H1 (cell line): ENCODE measurements around the gene CTNNBL1. TPM values are rescaled to one million over a fixed set of nuclear protein-coding genes. Genes with fewer than 3 reads are reported as not detected.

ENCODE experiments used
- CTCF ChIA-PET: fragments of 300-600 bp; sonication (Branson Sonifier 250); formaldehyde crosslinking; loops from one replicate; lab custom pipeline; 2021; ENCODE audit not compliant: partially characterized antibody; lab: Charles Lee
- POLR2A ChIA-PET: fragments of 300-600 bp; sonication (Branson Sonifier 250); formaldehyde crosslinking; loops from one replicate; lab custom pipeline; 2021; ENCODE audit warnings: inconsistent platforms; ENCODE audit not compliant: partially characterized antibody; lab: Charles Lee
- DNase-seq, 2 experiments: peaks; one replicate each; pipeline versions ENCODE4 v3.0.0 to v3.0.0-alpha.2; 2010 to 2022; ENCODE audit warnings: low spot score in 2 of 2, low read depth in 1 of 2, mixed read lengths in 1 of 2
- FAIRE-seq: peaks from 2 replicates; lab custom pipeline; 2011; peaks lifted over from hg19 to GRCh38; lab: Jason Lieb, UNC
- H2AFZ ChIP-seq: 2 replicates; pipeline ENCODE4 v1.8.1; 2012; ENCODE audit warnings: low read length, inconsistent platforms
- H2AK5ac ChIP-seq: 2 replicates; pipeline ENCODE4 v1.6.1; 2013; ENCODE audit warnings: low read depth, low read length
- H2BK120ac ChIP-seq: replicated peaks from 2 replicates; pipeline ENCODE3; 2013; ENCODE audit warnings: low read depth, low read length, inconsistent platforms
- H2BK12ac ChIP-seq: 2 replicates; pipeline ENCODE4 v1.6.1; 2013; ENCODE audit warnings: low read depth, low read length
- H2BK15ac ChIP-seq: 2 replicates; pipeline ENCODE4 v1.6.1; 2013; ENCODE audit warnings: low read length
- H2BK20ac ChIP-seq: 2 replicates; pipeline ENCODE4 v1.6.1; 2013; ENCODE audit warnings: low read length
- H2BK5ac ChIP-seq: 2 replicates; pipeline ENCODE4 v1.6.1; 2013; ENCODE audit warnings: low read depth, low read length
- H3K14ac ChIP-seq: 2 replicates; pipeline ENCODE4 v1.6.1; 2013; ENCODE audit warnings: inconsistent platforms; ENCODE audit not compliant: insufficient read length
- H3K18ac ChIP-seq: 2 replicates; pipeline ENCODE4 v1.6.1; 2013; ENCODE audit warnings: low read length; ENCODE audit errors: extremely low read depth
- H3K23ac ChIP-seq: 2 replicates; pipeline ENCODE4 v1.6.1; 2013; ENCODE audit warnings: inconsistent platforms; ENCODE audit not compliant: insufficient read length
- H3K23me2 ChIP-seq: 2 replicates; pipeline ENCODE4 v1.6.1; 2013; ENCODE audit warnings: low read depth, low read length
- H3K27ac ChIP-seq: 2 replicates; pipeline ENCODE4 v1.6.1; 2011; ENCODE audit warnings: low read depth, low read length, inconsistent platforms
- H3K27me3 ChIP-seq, 4 experiments: replicated peaks in 1 of 4; 1 replicate in 1 of 4; 2 replicates in 3 of 4; pipeline versions ENCODE4 v1.6.1 to v1.8.1; 2011 to 2013; ENCODE audit warnings: low read length in 3 of 4, mild to moderate bottlenecking in 3 of 4, inconsistent platforms in 2 of 4, mixed read lengths in 2 of 4, moderate library complexity in 1 of 4; ENCODE audit not compliant: control insufficient read depth in 3 of 4, insufficient read depth in 3 of 4; ENCODE audit errors: extremely low read depth in 1 of 4
- H3K36me3 ChIP-seq, 4 experiments: 2 replicates each; pipeline versions ENCODE4 v1.6.1 to v1.8.1; 2011 to 2013; ENCODE audit warnings: mild to moderate bottlenecking in 4 of 4, low read length in 3 of 4, moderate library complexity in 2 of 4, control low read depth in 1 of 4, inconsistent platforms in 1 of 4; ENCODE audit not compliant: insufficient read depth in 4 of 4, control insufficient read depth in 2 of 4
- H3K4ac ChIP-seq: replicated peaks from 2 replicates; pipeline ENCODE3; 2013; ENCODE audit warnings: low read length, low read depth, mixed read lengths, inconsistent platforms; ENCODE audit not compliant: insufficient read length
- H3K4me1 ChIP-seq, 4 experiments: replicated peaks in 1 of 4; 1 replicate in 1 of 4; 2 replicates in 3 of 4; pipeline versions ENCODE4 v1.6.1 to v1.8.1; 2011 to 2013; ENCODE audit warnings: low read length in 3 of 4, inconsistent platforms in 2 of 4, mixed read lengths in 1 of 4; ENCODE audit not compliant: insufficient read depth in 4 of 4, control insufficient read depth in 3 of 4
- H3K4me2 ChIP-seq, 2 experiments: 2 replicates each; pipeline versions ENCODE4 v1.6.1 to v1.8.1; 2011 to 2013; ENCODE audit warnings: low read depth in 2 of 2, low read length in 2 of 2, control low read depth in 1 of 2, inconsistent platforms in 1 of 2, mild to moderate bottlenecking in 1 of 2; ENCODE audit not compliant: insufficient read depth in 1 of 2
- H3K4me3 ChIP-seq, 4 experiments: fragments of 200-600, 300-600 bp in 1 of 4; sonication (generic), shearing (Covaris generic), sonication (Bioruptor Twin) in 1 of 4; 2 replicates each; pipeline versions ENCODE4 v1.5.1 to v1.8.1; 2011 to 2016; ENCODE audit warnings: low read length in 4 of 4, low read depth in 3 of 4, control low read depth in 2 of 4, inconsistent platforms in 2 of 4, mild to moderate bottlenecking in 2 of 4, mixed read lengths in 1 of 4, moderate library complexity in 1 of 4; ENCODE audit not compliant: insufficient read depth in 2 of 4; ENCODE audit errors: extremely low read depth in 1 of 4
- H3K56ac ChIP-seq: replicated peaks from 2 replicates; pipeline ENCODE3; 2013; ENCODE audit warnings: low read depth, mild to moderate bottlenecking, mixed read lengths, low read length, inconsistent platforms; ENCODE audit not compliant: insufficient read length
- H3K79me1 ChIP-seq: 2 replicates; pipeline ENCODE4 v1.6.1; 2013; ENCODE audit warnings: low read depth, low read length, control low read depth
- H3K79me2 ChIP-seq, 2 experiments: 2 replicates each; pipeline versions ENCODE4 v1.6.1 to v1.8.1; 2012 to 2013; ENCODE audit warnings: low read length in 2 of 2, mild to moderate bottlenecking in 2 of 2, inconsistent platforms in 1 of 2; ENCODE audit not compliant: insufficient read depth in 2 of 2, control insufficient read depth in 1 of 2
- H3K9ac ChIP-seq, 4 experiments: replicated peaks in 1 of 4; 1 replicate in 1 of 4; 2 replicates in 3 of 4; pipeline versions ENCODE4 v1.6.1 to v1.8.1; 2011 to 2013; ENCODE audit warnings: low read depth in 3 of 4, low read length in 3 of 4, control low read depth in 2 of 4, mild to moderate bottlenecking in 2 of 4, moderate library complexity in 2 of 4, inconsistent platforms in 1 of 4; ENCODE audit errors: extremely low read depth in 1 of 4
- H3K9me3 ChIP-seq, 2 experiments: 2 replicates each; pipeline versions ENCODE4 v1.6.1 to v1.8.1; 2012 to 2013; ENCODE audit warnings: mild to moderate bottlenecking in 2 of 2, moderate library complexity in 2 of 2, control low read depth in 1 of 2, inconsistent platforms in 1 of 2, low read depth in 1 of 2, low read length in 1 of 2, mixed read lengths in 1 of 2; ENCODE audit not compliant: insufficient read depth in 2 of 2
- H4K20me1 ChIP-seq, 2 experiments: replicated peaks in 1 of 2; 2 replicates each; pipeline versions ENCODE3 to v1.8.1; 2011 to 2013; ENCODE audit warnings: inconsistent platforms in 2 of 2, low read length in 2 of 2, mild to moderate bottlenecking in 1 of 2; ENCODE audit not compliant: insufficient read depth in 2 of 2, control insufficient read depth in 1 of 2
- H4K5ac ChIP-seq: 2 replicates; pipeline ENCODE4 v1.6.1; 2013; ENCODE audit warnings: low read length, low read depth, mixed read lengths, inconsistent platforms; ENCODE audit not compliant: insufficient read length
- H4K8ac ChIP-seq: 2 replicates; pipeline ENCODE4 v1.8.0; 2013; ENCODE audit warnings: mild to moderate bottlenecking, moderate library complexity, low read length, inconsistent platforms; ENCODE audit not compliant: insufficient read depth; ENCODE audit errors: extremely low read depth
- H4K91ac ChIP-seq: replicated peaks from 2 replicates; pipeline ENCODE3; 2013; ENCODE audit warnings: low read length, mixed read lengths, inconsistent platforms; ENCODE audit not compliant: insufficient read length
- ASH2L ChIP-seq: fragments of 200-600, 300-600 bp; sonication (generic); IDR thresholded peaks from one replicate; pipeline ENCODE4 v1.7.1; 2017; ENCODE audit warnings: low read length
- ATF3 ChIP-seq: IDR thresholded peaks from 2 replicates; pipeline ENCODE4 v1.6.1; 2011; ENCODE audit warnings: low read depth, mild to moderate bottlenecking, low read length; ENCODE audit not compliant: insufficient read depth
- GABPA ChIP-seq: IDR thresholded peaks from 2 replicates; pipeline ENCODE4 v1.6.1; 2011; ENCODE audit warnings: mild to moderate bottlenecking, low read length, moderate library complexity, borderline replicate concordance; ENCODE audit not compliant: insufficient read depth
- KDM1A ChIP-seq: fragments of 200-600, 300-600 bp; sonication (generic); IDR thresholded peaks from 2 replicates; pipeline ENCODE4 v1.7.1; 2016; ENCODE audit warnings: mild to moderate bottlenecking, low read length, borderline replicate concordance
- PHF8 ChIP-seq: fragments of 200-600 bp; sonication (generic); conservative IDR thresholded peaks from 2 replicates; pipeline ENCODE4 v1.7.1; 2012; ENCODE audit warnings: low read depth, mild to moderate bottlenecking, inconsistent platforms, low read length, moderate library complexity
- POLR2A ChIP-seq, 2 experiments: IDR thresholded peaks; 1 replicate in 1 of 2; 2 replicates in 1 of 2; pipeline ENCODE4 v1.6.1; 2011; ENCODE audit warnings: low read depth in 2 of 2, low read length in 2 of 2, mild to moderate bottlenecking in 2 of 2; ENCODE audit errors: control extremely low read depth in 1 of 2
- WGBS, 2 experiments: shearing (Covaris generic) in 1 of 2; methylation state at CpG; one replicate each; pipeline versions ENCODE4 v1.1.6 to v1.1.7; 2013 to 2015; ENCODE audit warnings: low lambda C conversion rate in 2 of 2, mixed read lengths in 2 of 2, inconsistent platforms in 1 of 2, low coverage in 1 of 2, missing lambda C conversion rate in 1 of 2; ENCODE audit not compliant: insufficient replicate concordance in 2 of 2, insufficient coverage in 1 of 2, insufficient read length in 1 of 2; ENCODE audit errors: extremely low coverage in 1 of 2, missing lambda C conversion rate in 1 of 2; 5-methylcytosine and 5-hydroxymethylcytosine counted together
- polyA plus RNA-seq, 7 experiments: library from polyadenylated mRNA; depleted of rRNA in 3 of 7; stranded (reverse) in 5 of 7; unstranded in 2 of 7; fragments of >200 nt in 5 of 7; fragments of 200-250 nt in 2 of 7; gene quantifications; 1 replicate in 5 of 7; 2 replicates in 1 of 7; 4 replicates in 1 of 7; pipeline versions ENCODE4 v1.2.1 to v1.2.3, GENCODE V29; 2011 to 2013; ENCODE audit warnings: missing spikeins in 2 of 7, mixed read lengths in 2 of 7
- total RNA-seq: library from RNA; stranded (reverse); fragmentation: NEBNext Ultra II Directional; extraction: Animal tissue kit (Norgen Biotek cat#: 25700); gene quantifications from 2 replicates; pipeline ENCODE4 v1.2.1, GENCODE V29; 2021

CTNNBL1 gene
- total and polyA plus RNA-seq, 2 of the 8 experiments (the other 6 are each of a cell fraction or from before 2014, with no cell fraction given), result 19.6 to 81.6 TPM

GRCh38 chr20:37669773-37670236 lies 24.0 kb upstream of the CTNNBL1 start:
- no peak overlapping the region for H3K14ac ChIP-seq
- H3K27me3 ChIP-seq, result no peaks in the 10 kb centered on the region
- 85% methylated on average over 12 of the region's 12 CpGs; no CpG with 5 or more reads in 1 of the 2 experiments for WGBS, 2 experiments
- H3K79me1 ChIP-seq, result no peaks in the 10 kb centered on the region
- TF ChIP-seq KDM1A, result no peak
- TF ChIP-seq POLR2A (IDR thresholded peaks at IDR 0.05; ENCODE audit: control extremely low read depth in 1 of 2, low read depth in 2 of 2, low read length in 2 of 2), result no peak
- no peak for TF ChIP-seq PHF8
- no peak for TF ChIP-seq ATF3
- no peak for TF ChIP-seq ASH2L
- TF ChIP-seq GABPA, result no peak
- no peak overlapping the region for H3K4ac ChIP-seq
- ChIA-PET POLR2A (no interaction called here), CTCF (interaction anchor here (0.7 to 1.5 kb wide), 4 partner anchors 19 to 418 kb away, joined by 3 to 8 read pairs (median 4); no protein-coding TSS in a partner anchor)
- FAIRE-seq, result no peak
- no peak overlapping the region for H3K9ac ChIP-seq
- H4K5ac ChIP-seq, result no peak overlapping the region
- H4K91ac ChIP-seq, result no peak overlapping the region
- peaks cover 0 to 2% of the 10 kb centered on the region in 2 experiments for H4K20me1 ChIP-seq
- no peak overlapping the region for H3K4me2 ChIP-seq
- no peak overlapping the region for H3K27ac ChIP-seq
- peak overlapping the region; percentile 27; the same call in 1 of the 2 replicates for H2AFZ ChIP-seq
- no peaks in the 10 kb centered on the region; a peak in 1 of 4 replicates for H3K9me3 ChIP-seq
- H4K8ac ChIP-seq, result no peak overlapping the region
- H2BK20ac ChIP-seq, result no peak overlapping the region
- no peak overlapping the region for H2BK12ac ChIP-seq
- H3K18ac ChIP-seq, result peak overlapping the region; percentile 78
- H3K23me2 ChIP-seq, result no peaks in the 10 kb centered on the region
- no peak overlapping the region for H2AK5ac ChIP-seq
- no peak overlapping the region for H2BK5ac ChIP-seq
- no peak overlapping the region for H2BK120ac ChIP-seq
- DNase-seq, result no peak
- no peaks in the 10 kb centered on the region for H3K79me2 ChIP-seq
- no peak overlapping the region for H2BK15ac ChIP-seq
- H3K4me3 ChIP-seq, result no peak overlapping the region
- H3K36me3 ChIP-seq, result no peaks in the 10 kb centered on the region
- H3K23ac ChIP-seq, result no peak overlapping the region
- H3K56ac ChIP-seq, result no peak overlapping the region
- H3K4me1 ChIP-seq, result 0 out of 7 replicates have a peak, but pooled peaks cover 0 to 2% (median 0%) of the 10 kb centered on the region in 4 experiments
